HG02852 (cell line): Measurements from ENCODE around the gene GSC2.

Source experiments
- ATAC-seq: cut with Tn5 transposase; IDR thresholded peaks from one replicate; pipeline ENCODE4 v1.9.1; 2021; ENCODE audit warnings: mild to moderate bottlenecking, moderate library complexity; ENCODE audit not compliant: unreplicated experiment

GSC2 gene

DNA sequence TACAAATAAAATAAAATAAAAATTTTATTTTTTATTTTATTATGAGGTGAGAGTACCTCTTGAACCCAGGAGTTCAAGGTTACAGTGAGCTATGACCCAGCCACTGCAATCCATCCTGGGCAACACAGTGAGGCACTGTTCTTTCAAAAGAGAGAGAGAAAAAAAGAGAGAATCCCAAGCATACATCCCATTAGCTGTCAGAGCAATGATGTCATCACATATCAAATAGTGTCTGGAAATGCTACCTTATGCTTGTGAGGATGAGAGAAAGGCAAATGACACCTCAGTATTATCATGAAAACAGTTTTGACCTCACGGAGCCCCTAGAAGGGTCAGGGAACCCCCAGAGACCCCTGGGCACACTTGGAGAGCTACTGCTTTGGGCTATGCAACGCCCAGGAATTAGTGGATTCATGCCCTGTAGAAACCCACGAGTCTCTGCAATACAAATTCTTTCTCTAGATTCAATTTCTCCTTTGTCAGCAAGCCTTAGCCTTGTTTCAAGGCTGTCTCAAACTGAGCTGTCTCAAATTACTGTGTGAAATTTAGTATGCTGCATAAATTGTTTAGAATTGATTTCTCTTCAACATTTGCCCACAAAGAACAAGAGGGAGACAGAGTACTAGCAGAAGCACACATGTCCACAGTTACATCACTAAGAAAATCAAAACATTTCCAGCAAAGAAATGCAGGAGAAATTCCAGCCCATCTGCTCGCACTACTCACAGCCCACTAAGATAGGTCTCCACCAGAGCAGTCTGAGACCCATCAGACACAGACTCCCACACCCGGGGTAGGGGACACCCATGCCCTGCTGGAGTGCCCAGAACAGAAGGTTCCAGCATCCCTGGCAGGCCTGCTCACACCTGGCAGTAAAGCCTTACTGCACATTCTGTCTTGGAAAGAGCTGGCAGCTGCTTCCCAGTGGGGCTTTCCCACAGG lies 45.9 kb downstream of the GSC2 start:
- ATAC-seq, result no peak

DNA sequence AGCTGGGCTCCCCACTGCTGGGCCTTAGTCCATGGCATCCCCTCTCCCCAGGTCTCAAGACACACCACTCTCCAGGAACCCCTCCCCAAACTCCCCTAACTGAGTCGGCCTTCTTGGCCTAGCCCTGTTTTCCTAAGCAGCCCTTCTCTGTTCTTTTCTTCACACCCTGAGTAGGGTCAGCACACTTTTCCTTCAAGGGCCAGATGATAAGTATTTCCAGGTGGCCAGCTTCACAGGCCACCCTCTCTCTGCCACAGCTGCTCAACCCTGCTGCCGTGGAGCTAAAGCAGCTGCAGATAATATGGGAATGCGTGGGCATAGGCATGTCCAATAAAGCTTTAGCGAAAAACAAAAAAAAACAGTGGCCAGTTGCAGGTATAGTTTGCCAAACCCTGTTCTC lies 51.9 kb downstream of the GSC2 start:
- no peak for ATAC-seq

DNA sequence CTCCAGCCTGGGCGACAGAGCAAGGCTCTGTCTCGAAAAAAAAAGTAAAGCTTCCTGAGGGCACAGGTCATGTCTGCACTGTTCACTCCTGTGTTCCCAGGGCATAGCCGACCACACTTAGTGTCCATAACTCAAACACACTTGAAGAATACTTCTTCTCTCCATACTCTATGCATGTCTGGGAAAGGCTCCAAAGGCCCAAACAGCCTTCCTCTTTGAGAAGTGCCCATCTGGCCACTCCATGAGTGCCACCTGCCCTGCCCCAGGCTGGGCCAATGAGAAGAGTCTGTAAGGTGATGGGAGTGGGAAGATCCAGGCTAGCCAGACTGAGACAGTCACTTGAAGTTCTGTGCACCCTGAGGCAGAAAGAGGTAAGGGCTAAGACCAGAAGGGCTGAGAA lies 52.6 kb downstream of the GSC2 start:
- no peak for ATAC-seq
